HG03025 (cell line): Measurements from ENCODE around the gene SNX3.
"Not testable (repeated sequence)": the region's sequence is repeated elsewhere in the genome, so short reads cannot be mapped to it uniquely, and the experiment has no call there.

Experiments used
- ATAC-seq: cut with Tn5 transposase; IDR thresholded peaks from one replicate; pipeline ENCODE4 v1.9.1; 2021; ENCODE audit warnings: mild to moderate bottlenecking, moderate library complexity; ENCODE audit not compliant: unreplicated experiment, low FRiP score

The SNX3 gene

GRCh38 chr6:108260809-108261569, at the start of gene SNX3:
Gene SNX3 (minus strand): TSS chr6:108261040. CDS start chr6:108260921, 119 bp downstream.
- ATAC-seq: peak; percentile 83

GRCh38 chr6:108309844-108310243, 49.0 kb upstream of the SNX3 start:
- no peak for ATAC-seq

GRCh38 chr6:108308641-108309040, 47.8 kb upstream of the SNX3 start:
- not testable (repeated sequence) for ATAC-seq

GRCh38 chr6:108304646-108305045, 43.8 kb upstream of the SNX3 start:
- no peak for ATAC-seq

- ATAC-seq: no peak
Measured at GRCh38 chr6:108302386-108302785, 41.5 kb upstream of the SNX3 start.

GRCh38 chr6:108295676-108296075, 34.8 kb upstream of the SNX3 start:
- no peak for ATAC-seq

- peak; percentile 86 for ATAC-seq
Measured at GRCh38 chr6:108294727-108295625, 34.1 kb upstream of the SNX3 start, which contains the start of gene AFG1L. Gene AFG1L (plus strand): TSS chr6:108295054. CDS start chr6:108295080, 26 bp downstream.

GRCh38 chr6:108294297-108294726, 33.5 kb upstream of the SNX3 start:
- ATAC-seq: no peak

- no peak for ATAC-seq
Measured at GRCh38 chr6:108293527-108294296, 32.9 kb upstream of the SNX3 start.

GRCh38 chr6:108292561-108292960, 31.7 kb upstream of the SNX3 start:
- ATAC-seq: not testable (repeated sequence)

- ATAC-seq: no peak
Measured at GRCh38 chr6:108291091-108291490, 30.3 kb upstream of the SNX3 start.

- ATAC-seq: no peak
Measured at GRCh38 chr6:108288742-108289141, 27.9 kb upstream of the SNX3 start.

- ATAC-seq: no peak
Measured at GRCh38 chr6:108287373-108287772, 26.5 kb upstream of the SNX3 start.

- ATAC-seq: no peak
Measured at GRCh38 chr6:108286366-108286765, 25.5 kb upstream of the SNX3 start.

GRCh38 chr6:108285381-108285780, 24.5 kb upstream of the SNX3 start:
- ATAC-seq: no peak

- no peak for ATAC-seq
Measured at GRCh38 chr6:108277831-108278230, 17.0 kb upstream of the SNX3 start.

- ATAC-seq: no peak
Measured at GRCh38 chr6:108277295-108277694, 16.5 kb upstream of the SNX3 start.

GRCh38 chr6:108275976-108276375, 15.1 kb upstream of the SNX3 start:
- ATAC-seq: no peak

- ATAC-seq: no peak
Measured at GRCh38 chr6:108274546-108274945, 13.7 kb upstream of the SNX3 start.

- ATAC-seq: not testable (repeated sequence)
Measured at GRCh38 chr6:108269955-108270354, 9.1 kb upstream of the SNX3 start.

GRCh38 chr6:108268845-108269244, 8.0 kb upstream of the SNX3 start:
- ATAC-seq: no peak
